HG03469 (cell line): Measurements from ENCODE around the gene ZNF236.
"Not testable (repeated sequence)": the region's sequence is repeated elsewhere in the genome, so short reads cannot be mapped to it uniquely, and the experiment has no call there.

Experiments used
- ATAC-seq: cut with Tn5 transposase; IDR thresholded peaks from one replicate; pipeline ENCODE4 v1.9.1; 2021; ENCODE audit warnings: mild to moderate bottlenecking, moderate library complexity, moderate number of reproducible peaks; ENCODE audit not compliant: unreplicated experiment

Gene ZNF236

GRCh38 chr18:76984193-76985155 is 162.1 kb downstream of the ZNF236 start:
- ATAC-seq: no peak

GRCh38 chr18:76985156-76985950 is 163.0 kb downstream of the ZNF236 start:
- ATAC-seq: no peak

GRCh38 chr18:76985951-76986236 is 163.5 kb downstream of the ZNF236 start:
- ATAC-seq: no peak

GRCh38 chr18:76986406-76986805 is 164.0 kb downstream of the ZNF236 start:
- no peak for ATAC-seq

- no peak for ATAC-seq
Observed at GRCh38 chr18:76988031-76988826, 165.9 kb downstream of the ZNF236 start.

- no peak for ATAC-seq
Observed at GRCh38 chr18:76988827-76989646, 166.7 kb downstream of the ZNF236 start.

- no peak for ATAC-seq
Observed at GRCh38 chr18:76989647-76990190, 167.4 kb downstream of the ZNF236 start.

GRCh38 chr18:76990343-76991020 is 168.1 kb downstream of the ZNF236 start:
- not testable (repeated sequence) for ATAC-seq

- no peak for ATAC-seq
Observed at GRCh38 chr18:76991021-76991688, 168.8 kb downstream of the ZNF236 start.

- no peak for ATAC-seq
Observed at GRCh38 chr18:76992226-76993084, 170.1 kb downstream of the ZNF236 start.

- no peak for ATAC-seq
Observed at GRCh38 chr18:76993085-76993382, 170.7 kb downstream of the ZNF236 start.

- no peak for ATAC-seq
Observed at GRCh38 chr18:76993573-76993972, 171.2 kb downstream of the ZNF236 start.

- no peak for ATAC-seq
Observed at GRCh38 chr18:76994086-76994654, 171.8 kb downstream of the ZNF236 start.

GRCh38 chr18:76995896-76996295 is 173.5 kb downstream of the ZNF236 start:
- no peak for ATAC-seq

- ATAC-seq: no peak
Observed at GRCh38 chr18:76996429-76996828, 174.1 kb downstream of the ZNF236 start.

GRCh38 chr18:76997951-76998808 is 175.8 kb downstream of the ZNF236 start:
- no peak for ATAC-seq

- no peak for ATAC-seq
Observed at GRCh38 chr18:76999077-76999476, 176.7 kb downstream of the ZNF236 start.
